Left lung (tissue), 10 donors: ENCODE data around the gene CCN6. TPM values are rescaled to one million over a fixed set of nuclear protein-coding genes. Genes with fewer than 3 reads are reported as not detected.

Experiments
- ATAC-seq: fragments of 200-7000 bp; cut with Tn5 transposase; one replicate; pipeline ENCODE4 v1.9.1; 2020; ENCODE audit warnings: moderate library complexity
- DNase-seq, 4 donors: peaks; one replicate each; pipeline ENCODE4 v3.0.0-alpha.2; 2013 to 2020
- H3K27ac ChIP-seq, 2 donors: fragments of 200-600 bp; sonication (generic) in 1 of 2; one replicate each; pipeline versions ENCODE4 v1.5.0 to v1.8.0; 2020 to 2021
- H3K27me3 ChIP-seq, 2 donors: fragments of 200-600 bp; sonication (generic) in 1 of 2; one replicate each; pipeline versions ENCODE4 v1.5.0 to v1.8.0; 2020 to 2021
- H3K36me3 ChIP-seq, 2 donors: fragments of 200-600 bp; sonication (generic) in 1 of 2; one replicate each; pipeline versions ENCODE4 v1.5.0 to v1.8.0; 2020 to 2021
- H3K4me1 ChIP-seq, 2 donors: fragments of 200-600 bp; one replicate each; pipeline ENCODE4 v1.8.0; 2021
- H3K4me3 ChIP-seq, 2 donors: fragments of 200-600 bp; sonication (generic) in 1 of 2; one replicate each; pipeline versions ENCODE4 v1.5.0 to v1.8.0; 2020 to 2021; ENCODE audit warnings: mild to moderate bottlenecking in 1 of 2
- H3K9me3 ChIP-seq, 2 donors: fragments of 200-600 bp; sonication (generic) in 1 of 2; one replicate each; pipeline versions ENCODE4 v1.5.0 to v1.8.0; 2020 to 2021
- CTCF ChIP-seq, 2 donors: fragments of 200-600 bp; sonication (generic) in 1 of 2; IDR thresholded peaks; one replicate each; pipeline versions ENCODE4 v1.5.0 to v1.8.0; 2021; ENCODE audit warnings: antibody characterized with exemption in 2 of 2
- intact Hi-C, 2 donors: fragments of 100-400 bp; cut with DNase I; formaldehyde crosslinking; loops; one replicate each; pipeline versions ENCODE4 v1.11.2 to v1.14.2; 2022
- polyA plus RNA-seq, 6 donors: library from polyadenylated mRNA; unstranded; fragments of 120-200 nt; gene quantifications; one replicate each; pipeline ENCODE4 v1.2.1, GENCODE V29; 2013; ENCODE audit not compliant: insufficient read length in 6 of 6
- total RNA-seq, 2 donors: library from RNA; stranded (reverse); fragmentation: NEBNext Ultra II Directional; extraction: Animal tissue kit (Norgen Biotek cat#: 25700); gene quantifications; one replicate each; pipeline ENCODE4 v1.2.1, GENCODE V29; 2021
- donor health status: DM: no; HTN: yes; CAD: no.
- donor health status: DM: no; HTN: no; CAD: no.

Gene CCN6
- total and polyA plus RNA-seq, 8 donors = 0.21 to 0.55 (median 0.37) TPM; not detected in 2

GRCh38 chr6:112113918-112114317, 60.0 kb downstream of the CCN6 start:
- ATAC-seq = no peak
- Histone ChIP-seq H3K4me1 (no peaks in the 10 kb centered on the region), H3K27me3 (no peaks in the 10 kb centered on the region), H3K9me3 (no peaks in the 10 kb centered on the region), H3K4me3 (no peak overlapping the region), H3K27ac (no peak overlapping the region), H3K36me3 (peaks cover 0 to 5% of the 10 kb centered on the region in 2 donors)
- intact Hi-C loops = no loop called here
- DNase-seq = no peak
- no peak for TF ChIP-seq CTCF (IDR thresholded peaks at IDR 0.05)

- no peaks in the 10 kb centered on the region for H3K27me3 ChIP-seq
- peaks cover 0 to 12% of the 10 kb centered on the region in 2 donors for H3K36me3 ChIP-seq
- TF ChIP-seq CTCF (IDR thresholded peaks at IDR 0.05) = no peak
- intact Hi-C loops = no loop called here
- H3K27ac ChIP-seq = no peak overlapping the region
- H3K4me3 ChIP-seq = no peak overlapping the region
- no peaks in the 10 kb centered on the region for H3K9me3 ChIP-seq
- H3K4me1 ChIP-seq = no peaks in the 10 kb centered on the region
- DNase-seq (no peak), ATAC-seq (no peak)
These were observed 60.8 kb downstream of the CCN6 start for GRCh38 chr6:112114577-112115223.

- Histone ChIP-seq H3K27ac (no peak overlapping the region), H3K4me1 (no peaks in the 10 kb centered on the region), H3K4me3 (no peak overlapping the region), H3K9me3 (no peaks in the 10 kb centered on the region), H3K27me3 (no peaks in the 10 kb centered on the region), H3K36me3 (peaks cover 0 to 12% of the 10 kb centered on the region in 2 donors)
- ATAC-seq (no peak), DNase-seq (no peak)
- no peak for TF ChIP-seq CTCF (IDR thresholded peaks at IDR 0.05)
- intact Hi-C loops = no loop called here
These were observed 62.3 kb downstream of the CCN6 start for GRCh38 chr6:112116221-112116620.

GRCh38 chr6:112117554-112117953, 63.6 kb downstream of the CCN6 start:
- no peak for ATAC-seq
- H3K27me3 ChIP-seq = no peaks in the 10 kb centered on the region
- intact Hi-C loops = no loop called here
- no peaks in the 10 kb centered on the region for H3K4me1 ChIP-seq
- no peak overlapping the region for H3K27ac ChIP-seq
- no peak overlapping the region for H3K4me3 ChIP-seq
- TF ChIP-seq CTCF (IDR thresholded peaks at IDR 0.05) = no peak
- H3K9me3 ChIP-seq = no peaks in the 10 kb centered on the region
- DNase-seq = no peak
- H3K36me3 ChIP-seq = peaks cover 0 to 15% of the 10 kb centered on the region in 2 donors

- H3K9me3 ChIP-seq = no peaks in the 10 kb centered on the region
- peaks cover 0 to 2% of the 10 kb centered on the region in 2 donors for H3K4me1 ChIP-seq
- DNase-seq = no peak
- H3K36me3 ChIP-seq = peaks cover 0 to 15% of the 10 kb centered on the region in 2 donors
- no peak for ATAC-seq
- H3K27me3 ChIP-seq = no peaks in the 10 kb centered on the region
- TF ChIP-seq CTCF (IDR thresholded peaks at IDR 0.05) = no peak
- no peak overlapping the region for H3K4me3 ChIP-seq
- H3K27ac ChIP-seq = no peak overlapping the region
- intact Hi-C loops = no loop called here
These were observed 64.1 kb downstream of the CCN6 start for GRCh38 chr6:112118034-112118433.

Other genes starting within 250 kb of the CCN6 start
- gene FYN, start 180.7 kb upstream of the CCN6 start, total RNA-seq = 10 to 100 TPM; 58.8 to 73.8 TPM
- 100 to 1,000 TPM; 132 to 165 (median 148) TPM for gene FYN, start 180.7 kb upstream of the CCN6 start, polyA plus RNA-seq
- gene TUBE1, start 33.4 kb downstream of the CCN6 start, total RNA-seq = 10 to 100 TPM; 14.2 to 19.0 TPM
- gene TUBE1, start 33.4 kb downstream of the CCN6 start, polyA plus RNA-seq = 10 to 100 TPM; 37.7 to 55.1 (median 46.6) TPM
- 10 to 100 TPM; 15.3 to 15.6 TPM for gene FAM229B, start 33.5 kb downstream of the CCN6 start, total RNA-seq
- 10 to 100 TPM; 31.8 to 36.5 (median 34.7) TPM for gene FAM229B, start 33.5 kb downstream of the CCN6 start, polyA plus RNA-seq
- gene LAMA4, start 200.5 kb downstream of the CCN6 start, total RNA-seq = 100 to 1,000 TPM in 1 of 2 donors, 10 to 100 TPM in 1; 87.5 to 152 TPM
- 100 to 1,000 TPM; 213 to 258 (median 225) TPM for gene LAMA4, start 200.5 kb downstream of the CCN6 start, polyA plus RNA-seq